ENCODE results near the gene NOC2L.

The NOC2L gene

GRCh38 chr1:913491-914130 lies 45.4 kb downstream of the NOC2L start:
- DNase-seq = peak; percentile 48

- no peak for DNase-seq
Measured at GRCh38 chr1:912740-913301, 46.2 kb downstream of the NOC2L start.

- DNase-seq = no peak
Measured at GRCh38 chr1:911875-912739, 46.9 kb downstream of the NOC2L start.

- peak; percentile 58 for DNase-seq
Measured at GRCh38 chr1:910881-911721, 48.0 kb downstream of the NOC2L start.

GRCh38 chr1:910311-910880 lies 48.7 kb downstream of the NOC2L start:
- no peak for DNase-seq

- no peak for DNase-seq
Measured at GRCh38 chr1:909861-910310, 49.2 kb downstream of the NOC2L start.

GRCh38 chr1:908661-909060 lies 50.4 kb downstream of the NOC2L start:
- DNase-seq = no peak

GRCh38 chr1:907611-908451 lies 51.2 kb downstream of the NOC2L start:
- DNase-seq = no peak

GRCh38 chr1:906600-907420 lies 52.2 kb downstream of the NOC2L start:
- DNase-seq = no peak

- DNase-seq = no peak
Measured at GRCh38 chr1:905811-906599, 53.1 kb downstream of the NOC2L start.

- DNase-seq = no peak
Measured at GRCh38 chr1:905071-905749, 53.8 kb downstream of the NOC2L start.

- peak; percentile 58 for DNase-seq
Measured at GRCh38 chr1:904310-904950, 54.6 kb downstream of the NOC2L start.

GRCh38 chr1:903721-904271 lies 55.3 kb downstream of the NOC2L start:
- no peak for DNase-seq

GRCh38 chr1:903305-903704 lies 55.8 kb downstream of the NOC2L start:
- DNase-seq = no peak

GRCh38 chr1:902802-903201 lies 56.3 kb downstream of the NOC2L start:
- no peak for DNase-seq

GRCh38 chr1:901108-901859 lies 57.8 kb downstream of the NOC2L start:
- no peak for DNase-seq

GRCh38 chr1:899636-900317 lies 59.3 kb downstream of the NOC2L start:
- no peak for DNase-seq
